Fibroblast of skin of abdomen (primary cell): ENCODE measurements around the gene PDYN.

Experiments used
- DNase-seq: peaks from one replicate; pipeline ENCODE4 v3.0.0-alpha.2; 2013

The PDYN gene

GRCh38 chr20:1933465-1933870 lies 60.4 kb downstream of the PDYN start:
- DNase-seq: peak; percentile 70

- no peak for DNase-seq
Measured at GRCh38 chr20:1932971-1933370, 60.9 kb downstream of the PDYN start.

DNA sequence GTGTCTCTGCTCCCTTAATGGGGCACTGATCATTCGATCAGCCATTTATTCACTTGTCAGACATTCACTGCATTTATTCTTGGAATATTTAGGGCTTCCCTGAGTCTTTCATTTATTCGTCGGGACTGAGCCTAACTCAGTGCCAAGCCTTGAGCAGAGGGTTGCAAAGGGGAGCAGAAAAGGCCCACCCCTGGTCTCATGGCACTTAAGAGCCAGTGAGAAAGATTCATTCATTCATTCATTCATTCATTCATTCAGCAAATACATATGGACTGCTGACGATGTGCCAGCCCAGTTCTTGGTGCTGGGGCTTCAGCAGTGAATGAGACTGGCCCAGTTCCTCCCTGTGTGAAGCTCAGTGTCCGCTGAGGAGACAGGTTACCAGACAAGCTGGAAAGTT lies 62.0 kb downstream of the PDYN start:
- no peak for DNase-seq

DNA sequence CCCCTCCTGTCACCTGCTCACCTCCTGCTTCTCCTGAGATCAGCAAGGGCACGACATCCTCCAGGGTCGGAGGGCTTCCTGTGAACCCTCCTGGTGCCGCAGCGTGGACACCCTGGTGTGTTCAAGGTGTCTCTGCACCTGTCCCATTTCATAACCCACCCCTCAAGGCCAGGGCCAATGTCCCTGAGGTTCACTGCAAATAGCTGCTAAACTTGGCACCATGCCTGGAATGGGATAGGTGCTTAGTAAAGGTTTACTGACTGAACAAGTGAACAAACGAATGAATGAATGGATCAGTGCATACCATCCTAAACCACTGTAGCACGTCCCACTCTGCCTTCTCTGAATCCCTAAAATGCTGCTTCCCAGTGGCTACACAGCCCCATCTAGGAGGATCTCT lies 63.7 kb downstream of the PDYN start:
- DNase-seq: no peak

DNA sequence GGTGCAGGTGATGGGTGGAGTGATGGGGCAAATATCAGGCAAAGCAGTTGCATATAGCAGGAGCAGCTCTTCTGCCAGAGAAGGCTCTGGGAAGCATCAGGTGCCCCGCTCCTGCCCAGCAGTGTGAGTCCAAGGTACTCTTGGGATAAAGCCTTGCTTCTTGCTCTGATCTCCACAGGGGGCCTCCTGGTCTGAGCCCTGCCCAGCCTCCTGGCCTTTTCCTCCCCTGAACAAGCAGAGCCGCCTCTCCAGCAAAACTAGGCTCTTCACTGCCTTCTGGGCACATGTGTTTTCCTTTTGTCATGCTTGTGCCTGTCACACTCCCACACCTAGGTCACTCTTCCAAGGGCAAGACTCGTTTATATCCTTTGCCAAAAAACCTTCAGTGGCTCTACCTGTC lies 64.4 kb downstream of the PDYN start:
- DNase-seq: no peak

- DNase-seq: no peak
Measured at GRCh38 chr20:1928782-1929181, 65.1 kb downstream of the PDYN start.
